Ecto neural progenitor cell (in vitro differentiated cells): ENCODE results near the gene ASCC3.

Experiments used
- DNase-seq: peaks from one replicate; pipeline ENCODE4 v3.0.0-alpha.2; 2018; ENCODE audit warnings: low spot score

ASCC3 gene

DNA sequence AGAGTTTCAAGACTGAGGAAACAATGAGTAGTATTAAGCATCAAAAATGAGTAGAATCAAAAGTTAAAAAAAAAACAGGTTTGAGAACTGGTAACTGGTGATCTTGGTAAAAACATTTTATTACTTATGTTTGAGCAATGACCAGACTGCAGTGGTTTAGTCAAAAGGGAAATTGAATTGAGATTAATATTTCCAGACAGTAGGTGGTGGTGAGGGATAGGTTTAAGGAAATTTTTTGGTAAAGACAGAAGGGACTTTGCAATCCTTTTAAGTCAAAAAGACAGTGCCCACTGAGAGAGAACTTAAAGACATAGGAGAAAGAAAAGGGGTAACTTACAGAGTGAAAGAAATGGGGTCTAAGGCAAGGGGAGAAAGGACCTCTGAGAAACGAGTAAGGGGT, 156.9 kb downstream of the ASCC3 start:
- no peak for DNase-seq

DNA sequence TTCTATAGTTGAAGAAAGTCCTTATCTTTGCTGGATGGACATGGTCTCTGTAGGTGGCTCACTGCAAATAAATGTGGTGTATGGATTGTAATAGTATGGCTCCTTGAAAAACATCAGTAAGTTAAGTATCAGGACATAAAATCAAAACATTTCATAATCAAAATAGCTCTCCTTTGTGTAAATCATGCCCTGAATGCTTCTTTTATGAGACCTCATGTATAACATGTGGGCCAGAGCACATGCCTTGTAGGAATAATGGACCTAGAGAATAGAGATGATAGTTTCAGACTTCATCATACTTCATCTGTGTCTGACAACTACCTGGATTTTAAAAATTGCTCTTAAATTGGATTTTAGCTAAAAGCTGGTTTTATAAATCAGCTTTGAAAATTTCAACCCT, 159.9 kb downstream of the ASCC3 start:
- DNase-seq, result no peak

DNA sequence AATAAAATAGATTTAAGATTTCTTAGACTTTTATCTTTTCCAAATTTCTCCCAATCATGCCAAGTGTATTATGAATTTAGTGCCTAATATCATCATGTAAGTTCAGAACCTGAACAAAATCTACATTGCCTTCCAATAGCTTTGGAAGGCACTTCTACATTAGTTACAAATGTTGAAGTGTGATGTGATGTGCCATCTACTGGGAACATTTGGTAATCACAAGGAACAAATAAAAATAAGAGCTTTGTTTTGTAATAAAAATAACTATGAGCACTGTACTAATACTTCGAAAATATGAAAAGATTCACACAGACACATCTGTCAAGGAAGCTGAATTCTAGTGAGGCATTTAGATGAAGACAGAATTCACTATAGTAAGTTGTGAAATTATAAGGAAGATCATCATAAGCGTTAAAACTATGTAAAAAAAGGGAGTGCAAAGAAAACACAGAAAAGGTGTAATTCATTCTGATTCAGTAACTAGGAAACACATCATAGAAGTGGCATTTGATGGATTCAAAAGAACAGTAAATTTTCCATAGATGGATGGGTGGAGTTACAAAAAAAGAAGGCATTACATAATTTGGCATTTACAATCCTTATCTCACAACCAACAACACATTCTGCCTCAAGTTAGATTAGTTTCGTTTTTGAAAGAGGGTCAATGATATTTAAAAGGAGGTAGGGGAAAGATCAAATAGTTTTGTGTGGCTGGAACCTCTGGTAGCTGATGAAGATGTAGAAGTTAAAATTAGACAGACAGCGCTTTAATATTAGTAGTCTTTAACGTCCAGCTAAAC, 161.0 kb downstream of the ASCC3 start:
- no peak for DNase-seq

DNA sequence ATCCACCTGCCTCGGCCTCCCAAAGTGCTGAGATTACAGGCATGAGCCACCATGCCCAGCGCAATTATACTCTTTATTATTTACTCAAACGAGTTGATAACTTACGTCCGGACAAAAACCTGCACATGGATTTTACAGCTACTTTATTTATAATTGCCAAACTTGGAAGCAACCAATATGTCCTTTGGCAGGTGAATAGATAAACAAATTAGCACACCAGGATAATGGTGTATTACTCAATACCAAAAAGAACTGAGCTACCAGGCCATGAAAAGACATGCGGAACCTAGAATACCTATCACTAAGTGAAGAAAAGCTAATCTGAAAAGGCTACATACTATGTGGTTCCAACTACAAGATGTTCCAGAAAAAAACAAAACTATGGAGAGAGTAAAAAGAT, 168.1 kb downstream of the ASCC3 start:
- no peak for DNase-seq

DNA sequence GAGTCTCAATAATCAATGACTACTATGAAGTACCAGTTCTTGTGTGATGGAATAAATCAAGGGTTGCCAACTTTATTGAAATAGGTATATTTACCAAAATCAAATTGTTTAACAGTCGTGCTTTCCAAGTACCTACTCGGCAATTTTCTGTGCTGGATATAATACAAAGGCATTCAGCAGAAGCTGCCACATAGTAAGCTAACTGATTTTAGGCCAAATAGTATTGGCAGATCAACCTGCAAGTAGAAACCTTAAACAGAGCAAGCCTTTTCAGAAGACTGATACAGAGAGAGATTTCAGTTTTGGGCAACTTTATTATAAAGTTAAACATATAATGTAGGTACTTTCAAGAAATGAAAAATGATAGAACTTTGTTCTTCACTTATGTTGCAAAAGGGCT, 174.6 kb downstream of the ASCC3 start:
- no peak for DNase-seq

DNA sequence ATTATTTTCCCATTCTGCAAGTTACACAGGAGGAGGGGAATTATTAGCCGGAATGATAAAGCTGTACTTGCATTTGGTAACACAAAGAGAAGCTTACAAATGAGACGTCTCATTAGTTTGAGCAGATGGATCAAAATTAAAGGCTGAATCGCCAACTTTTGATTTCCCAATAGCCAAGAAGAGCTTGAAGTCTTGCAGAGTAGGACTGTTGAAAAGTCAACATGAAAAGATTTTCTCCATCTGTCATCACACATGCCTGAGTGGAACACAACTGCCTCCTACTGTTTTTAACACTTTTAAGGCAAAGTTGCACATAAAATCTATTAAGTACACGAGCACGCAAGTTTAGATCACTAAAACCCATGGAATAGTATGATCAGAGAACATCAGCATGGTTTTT, 176.2 kb downstream of the ASCC3 start:
- DNase-seq, result no peak

DNA sequence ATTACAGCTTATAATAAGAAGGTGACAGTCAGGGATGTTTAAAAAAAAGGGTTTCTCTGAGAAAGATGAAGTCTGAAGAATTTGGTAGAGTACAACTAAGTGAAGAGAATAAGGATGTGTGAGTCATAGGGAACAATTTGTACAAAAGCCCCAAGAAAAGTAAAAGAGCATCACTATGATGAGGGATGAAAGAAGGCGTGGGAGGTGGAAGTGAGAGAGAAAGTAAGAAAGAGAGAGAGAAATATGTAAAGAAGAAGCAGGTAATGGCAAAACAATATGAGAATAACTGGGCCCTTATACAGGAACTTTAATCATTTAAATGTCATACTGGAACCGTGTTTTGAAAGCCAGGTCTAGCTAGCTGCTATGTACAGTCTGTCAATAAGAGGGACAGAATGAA, 179.4 kb downstream of the ASCC3 start:
- no peak for DNase-seq

DNA sequence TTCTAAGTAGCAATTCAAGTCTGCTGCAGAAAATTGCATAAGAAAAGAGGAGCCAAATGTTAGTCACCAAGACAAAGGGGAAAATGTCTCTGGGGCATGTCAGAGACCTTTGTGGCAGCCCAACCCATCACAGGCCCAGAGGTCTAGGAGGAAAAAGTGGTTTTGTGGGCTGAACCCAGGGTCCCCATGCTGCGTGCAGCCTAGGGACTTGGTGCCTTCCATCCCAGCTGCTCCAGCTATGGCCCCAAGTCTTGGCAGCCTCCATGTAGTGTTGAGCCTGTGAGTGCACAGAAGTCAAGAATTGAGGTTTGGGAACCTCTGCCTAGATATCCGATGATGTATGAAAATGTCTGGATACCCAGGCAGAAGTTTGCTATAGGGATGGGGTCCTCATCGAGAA, 181.1 kb downstream of the ASCC3 start:
- DNase-seq, result no peak

DNA sequence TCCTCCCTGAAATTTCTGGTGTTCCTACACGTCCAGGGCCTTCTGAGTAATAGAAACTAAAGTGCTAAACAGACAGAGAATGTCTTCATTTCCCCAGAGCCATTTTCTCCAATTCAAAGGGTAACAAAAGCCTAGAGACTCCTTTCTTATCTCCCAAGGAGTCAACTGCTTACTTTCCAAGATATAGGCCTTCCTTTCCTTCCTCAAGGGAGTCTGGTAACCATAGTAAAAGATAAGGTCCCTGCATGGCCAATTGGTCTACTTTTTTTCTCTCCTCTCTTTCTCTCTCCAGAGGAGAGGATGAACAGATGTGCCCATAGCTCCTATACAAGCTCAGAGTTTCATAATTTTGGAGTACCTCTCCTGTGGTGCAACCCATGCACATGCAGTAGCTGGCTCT, 185.7 kb downstream of the ASCC3 start:
- DNase-seq, result no peak

DNA sequence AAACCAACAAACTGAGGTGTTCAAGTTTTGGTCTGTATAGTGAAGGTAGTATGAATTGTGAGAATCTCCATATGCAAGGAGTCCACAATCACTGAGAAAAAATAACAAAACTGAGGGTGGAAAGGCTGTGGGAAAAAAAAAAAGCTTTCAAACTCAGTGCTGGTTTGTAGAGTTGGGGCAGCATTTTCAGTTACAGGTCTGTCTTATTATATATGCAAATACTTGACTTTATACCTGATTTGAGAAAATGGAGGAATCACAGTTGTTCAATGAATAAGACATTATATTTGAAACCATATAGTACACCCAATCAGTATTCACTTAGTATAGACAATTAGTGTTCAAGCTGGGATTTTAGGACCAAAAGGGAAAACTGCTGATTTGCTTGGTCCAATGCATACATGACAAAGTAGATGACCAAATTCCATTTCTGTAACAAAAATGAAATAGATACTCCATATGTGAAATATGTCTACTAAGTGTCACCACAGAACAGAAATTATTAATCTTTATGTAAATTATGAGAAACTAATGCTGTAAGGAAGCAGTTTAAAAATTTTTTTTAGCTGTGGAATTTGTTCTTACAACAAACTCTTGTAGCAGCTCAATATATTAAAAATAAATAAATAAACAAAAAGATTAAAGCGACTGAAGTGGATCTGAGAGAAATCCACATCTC, 187.7 kb downstream of the ASCC3 start:
- no peak for DNase-seq

DNA sequence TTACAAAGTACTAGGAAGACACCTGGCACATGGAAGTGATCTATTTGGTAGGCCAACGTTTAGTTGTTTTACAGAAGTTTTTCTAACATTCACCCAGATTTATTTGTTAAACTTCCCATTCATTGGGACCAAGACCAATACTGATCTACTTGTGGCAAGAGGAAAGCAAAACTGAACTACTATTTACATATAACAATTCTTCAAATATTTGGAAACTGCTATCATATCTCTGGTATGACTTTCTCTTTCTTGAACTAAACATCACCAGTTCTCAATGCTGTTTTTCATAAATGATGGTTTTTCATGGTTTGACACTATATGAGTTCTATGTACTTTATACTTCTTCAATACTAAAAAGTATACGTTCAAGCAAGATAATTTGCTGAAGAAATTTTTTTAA, 189.2 kb downstream of the ASCC3 start:
- no peak for DNase-seq

DNA sequence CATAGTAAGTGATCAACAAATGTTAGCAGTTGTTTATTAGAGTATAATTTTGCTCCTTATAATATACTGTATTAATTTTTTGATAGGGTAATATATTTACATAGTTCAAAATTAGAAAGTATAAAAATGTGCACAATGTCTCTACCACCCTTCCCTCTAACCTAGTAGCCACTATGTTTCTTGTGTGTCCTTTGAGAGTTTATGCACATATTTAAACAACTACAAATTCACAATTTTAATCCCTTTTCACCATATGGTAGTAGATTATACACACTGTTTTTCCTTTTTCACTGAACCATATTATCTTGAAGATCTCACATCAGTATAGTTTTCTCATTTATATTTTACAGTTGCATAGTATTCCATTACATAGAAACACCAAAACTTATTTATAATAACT, 194.9 kb downstream of the ASCC3 start:
- DNase-seq, result no peak

DNA sequence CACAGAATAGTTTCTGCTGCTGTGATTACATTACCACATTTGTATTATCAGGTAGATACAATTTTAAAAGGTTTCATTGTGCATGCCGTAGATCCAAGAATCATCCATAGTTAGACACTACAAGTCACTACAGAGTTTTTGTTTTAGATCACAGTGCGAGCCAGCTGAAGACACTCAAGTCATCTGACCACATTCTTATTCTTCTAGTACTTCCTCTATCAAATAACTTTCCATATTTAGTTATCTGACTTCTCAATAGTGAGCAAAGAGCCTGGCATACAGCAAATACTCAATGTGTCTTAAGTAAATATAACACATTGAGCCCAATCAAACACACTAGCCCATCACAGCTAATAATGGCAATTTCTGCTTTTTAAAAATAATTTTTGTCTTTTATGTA, 195.4 kb downstream of the ASCC3 start:
- no peak for DNase-seq

DNA sequence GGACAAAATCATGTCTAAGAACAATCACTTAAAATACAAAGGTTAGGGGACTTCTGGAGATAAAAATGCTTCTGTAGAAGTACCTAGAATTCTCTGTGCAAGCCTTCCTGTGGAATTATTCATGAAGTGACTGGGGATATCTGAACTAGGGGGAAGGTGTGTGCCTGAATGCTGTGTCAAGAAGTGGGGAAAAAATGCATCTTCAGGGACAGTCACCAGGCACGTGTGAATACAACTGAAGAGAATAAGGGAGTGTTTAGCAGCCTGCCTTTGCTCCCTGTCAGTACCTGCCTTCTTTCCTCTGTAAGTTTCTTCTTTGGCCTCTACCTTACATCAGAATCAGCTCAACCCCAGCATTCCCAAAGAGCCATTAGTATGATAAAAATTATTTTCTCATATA, 201.0 kb downstream of the ASCC3 start:
- DNase-seq, result no peak

DNA sequence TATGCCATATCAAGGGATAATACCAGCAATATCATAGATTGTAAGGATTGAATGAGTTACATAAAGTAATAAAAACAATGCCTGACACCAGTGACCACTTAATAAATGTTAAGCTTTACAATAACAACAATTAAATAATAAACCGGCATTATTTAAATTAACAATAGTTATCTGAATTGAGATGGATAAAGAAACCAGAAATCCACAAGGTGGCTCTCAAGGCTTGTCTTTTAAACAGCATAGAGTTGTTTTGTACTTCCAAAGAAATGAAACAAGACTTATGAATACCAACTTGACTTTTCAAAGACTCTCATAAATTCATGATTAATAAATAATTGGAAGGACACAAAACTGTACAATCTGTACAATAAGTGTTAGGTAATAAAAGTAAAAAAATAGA, 203.1 kb downstream of the ASCC3 start:
- DNase-seq, result no peak

DNA sequence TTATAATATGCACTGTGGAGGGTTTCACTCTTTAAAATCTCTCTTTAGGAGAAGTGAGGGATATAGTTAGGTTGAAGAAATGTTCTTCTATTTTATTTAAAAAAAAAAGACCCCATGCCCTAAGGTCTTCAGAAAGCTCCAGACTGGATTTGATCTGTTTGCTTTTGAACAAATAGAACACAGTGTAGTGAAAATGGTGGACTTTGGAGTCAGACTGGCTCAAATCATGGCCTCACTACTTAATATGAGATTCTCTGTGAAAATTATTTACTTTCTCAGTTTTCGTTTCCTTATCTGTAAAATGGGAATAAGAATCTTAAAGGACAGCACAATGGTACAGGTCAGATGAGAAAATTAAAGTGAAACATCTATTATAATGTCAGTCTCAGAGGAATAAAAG, 203.9 kb downstream of the ASCC3 start:
- DNase-seq, result no peak

DNA sequence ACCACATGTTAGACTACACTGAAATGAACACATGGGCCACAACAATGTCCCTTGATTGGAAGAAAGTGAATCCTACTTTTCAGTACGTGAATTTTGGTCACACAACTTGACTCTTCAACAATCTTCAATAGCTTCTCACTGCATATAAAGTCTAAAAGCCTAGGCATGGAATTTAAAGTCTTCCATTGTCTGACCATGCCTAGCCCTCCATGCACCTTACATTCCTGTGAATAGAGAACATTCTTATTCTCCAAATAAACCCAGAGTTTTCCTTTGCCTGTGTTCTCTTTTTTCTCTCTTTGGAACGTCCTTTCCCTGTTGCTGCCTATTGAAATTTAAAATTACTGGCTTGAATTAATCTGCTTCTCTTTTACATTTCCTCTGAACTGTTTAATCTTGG, 207.5 kb downstream of the ASCC3 start:
- no peak for DNase-seq

DNA sequence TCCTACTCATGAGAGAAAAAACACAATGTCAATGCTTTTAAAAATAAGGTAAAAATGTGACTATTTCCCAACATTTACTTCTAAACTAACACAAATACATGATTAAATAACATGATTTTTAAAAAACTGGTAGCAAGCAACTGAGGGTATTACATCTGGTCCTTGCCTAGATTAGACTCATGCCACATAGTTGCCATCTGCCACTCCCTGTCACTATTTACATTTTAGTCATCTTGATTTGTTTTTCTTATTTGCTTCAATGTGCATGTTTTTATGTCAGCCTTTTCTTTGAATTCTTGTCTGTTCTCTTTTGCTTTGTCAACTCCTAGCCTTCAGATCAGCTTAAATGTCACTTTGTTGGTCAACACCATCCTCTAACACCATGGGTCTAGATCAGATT, 209.4 kb downstream of the ASCC3 start:
- DNase-seq, result no peak

DNA sequence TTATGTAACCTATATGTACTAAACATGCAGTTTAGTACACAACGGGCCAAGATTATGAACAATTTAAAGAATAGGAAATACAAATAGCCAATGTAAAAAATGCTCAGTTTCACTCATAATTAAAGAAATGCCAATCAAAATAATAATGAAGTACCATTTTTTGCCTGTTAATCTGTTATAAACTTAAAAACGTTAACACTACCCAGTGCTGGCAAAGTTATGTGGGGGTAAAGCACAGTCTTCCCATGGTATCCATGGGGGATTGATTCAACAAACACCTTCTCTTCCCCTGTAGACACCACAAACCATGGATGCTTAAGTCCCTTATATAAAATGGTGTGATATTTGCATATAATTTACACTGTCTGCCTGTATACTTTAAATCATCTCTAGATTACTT, 211.1 kb downstream of the ASCC3 start:
- DNase-seq, result no peak

DNA sequence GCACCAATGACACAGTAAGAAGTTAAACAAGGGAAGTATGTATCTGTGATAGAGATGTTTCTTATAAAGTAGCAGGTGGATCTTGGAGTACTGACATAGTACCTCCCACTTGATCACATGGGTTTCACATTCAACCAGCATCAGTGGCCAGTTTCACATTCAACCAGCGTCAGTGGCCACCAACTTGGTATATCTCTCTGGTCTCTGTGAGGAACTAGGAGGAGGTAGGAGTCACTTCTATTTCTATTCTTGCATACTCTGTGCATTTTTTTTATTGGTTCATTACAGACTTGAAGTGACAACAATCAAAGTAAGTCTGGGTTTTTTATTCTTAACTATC, 216.1 kb downstream of the ASCC3 start:
- no peak for DNase-seq

DNA sequence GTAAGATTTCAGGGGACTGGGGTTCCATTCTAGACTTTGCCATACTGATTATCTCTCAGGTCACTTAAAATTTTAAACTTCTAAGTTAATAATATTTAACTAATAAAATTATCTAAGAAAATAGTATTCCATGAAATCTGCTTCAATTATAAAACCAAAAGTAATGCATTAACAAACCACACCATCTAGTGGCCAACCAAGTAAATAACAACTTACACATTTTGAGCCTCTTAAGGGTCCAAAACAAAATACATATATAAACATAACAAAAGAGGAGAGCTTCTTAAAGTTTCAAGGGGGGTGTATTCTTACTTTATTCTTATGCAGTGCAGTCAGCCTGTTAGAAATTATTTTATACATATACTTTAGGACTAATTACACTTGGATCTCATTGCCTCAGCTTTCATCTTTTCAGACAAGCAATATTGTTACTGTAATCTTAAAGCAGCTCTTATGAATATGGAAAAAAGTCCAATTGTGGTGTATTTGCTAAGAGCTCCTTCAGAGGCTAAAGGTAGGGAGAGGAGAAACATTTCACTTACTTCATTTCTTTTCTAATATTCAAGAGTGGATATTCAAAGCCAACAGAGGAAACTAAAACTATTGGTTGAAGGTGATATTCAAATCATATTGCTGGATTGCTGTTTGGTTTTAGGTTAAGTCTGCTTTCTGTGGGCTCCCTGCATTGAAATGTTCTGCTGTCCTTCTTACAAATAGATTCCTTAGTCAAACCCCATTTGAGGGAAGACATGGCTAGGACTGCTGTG, 216.7 kb downstream of the ASCC3 start:
- no peak for DNase-seq

DNA sequence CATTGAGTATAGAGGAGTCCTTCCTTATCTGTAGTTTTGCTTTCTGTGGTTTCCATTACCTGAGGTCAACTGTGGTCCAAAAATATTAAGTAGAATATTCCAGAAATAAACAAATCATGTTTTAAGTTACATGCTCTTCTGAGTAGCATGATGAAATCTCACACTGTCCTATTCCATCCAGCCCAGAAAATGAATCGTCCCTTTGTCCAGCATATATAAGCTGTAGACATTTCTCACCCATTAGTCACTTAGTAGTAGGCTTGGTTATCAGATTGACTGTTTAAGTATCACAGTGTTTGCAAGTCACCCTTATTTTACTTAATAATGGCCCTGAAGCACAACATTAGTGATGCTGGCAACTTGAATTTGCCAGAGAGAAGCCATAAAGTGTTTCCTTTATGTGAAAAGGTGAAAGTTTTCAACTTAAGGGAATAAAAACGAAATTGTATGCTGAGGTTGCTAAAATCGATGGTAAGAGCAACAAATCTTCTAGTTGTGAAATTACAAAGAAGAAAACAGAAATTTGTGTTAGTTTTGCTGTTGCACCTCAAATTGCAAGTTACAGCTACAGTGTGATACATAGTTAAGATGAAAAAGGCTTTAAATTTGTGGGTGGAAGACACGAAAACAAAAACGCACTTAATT, 217.8 kb downstream of the ASCC3 start:
- DNase-seq, result no peak

DNA sequence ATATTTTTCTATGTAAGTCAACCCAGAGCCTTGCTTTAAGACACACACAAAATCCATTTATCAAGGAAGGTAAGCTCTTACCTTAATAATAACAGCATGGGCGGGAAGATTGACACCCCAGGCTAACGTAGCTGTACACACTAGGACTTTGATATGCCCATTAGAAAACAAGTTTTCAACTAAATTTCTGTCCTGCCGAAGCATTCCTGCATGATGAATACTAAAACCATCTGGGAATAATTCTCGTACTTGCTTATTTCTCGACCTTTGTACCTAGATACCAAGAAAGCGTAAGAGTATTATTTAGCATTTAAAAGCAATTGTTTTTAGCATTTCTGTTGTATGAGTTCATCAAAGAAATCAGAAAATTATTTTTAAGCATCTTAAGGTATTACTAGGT, 218.9 kb downstream of the ASCC3 start:
- DNase-seq, result no peak
